ENCODE measurements around the gene CNIH1. TPM values are rescaled to one million over a fixed set of nuclear protein-coding genes. Genes with fewer than 3 reads are reported as not detected.

Gene CNIH1
- total RNA-seq (2022; extraction: Qiagen RNA extraction; ENCODE audit: low read depth), result 209 to 360 TPM (median 245 TPM) in 5 replicates

GRCh38 chr14:54440873-54441868 is at the start of gene CNIH1:
Gene CNIH1 (minus strand): TSS chr14:54441374. CDS start chr14:54441327, 47 bp downstream.

DNA sequence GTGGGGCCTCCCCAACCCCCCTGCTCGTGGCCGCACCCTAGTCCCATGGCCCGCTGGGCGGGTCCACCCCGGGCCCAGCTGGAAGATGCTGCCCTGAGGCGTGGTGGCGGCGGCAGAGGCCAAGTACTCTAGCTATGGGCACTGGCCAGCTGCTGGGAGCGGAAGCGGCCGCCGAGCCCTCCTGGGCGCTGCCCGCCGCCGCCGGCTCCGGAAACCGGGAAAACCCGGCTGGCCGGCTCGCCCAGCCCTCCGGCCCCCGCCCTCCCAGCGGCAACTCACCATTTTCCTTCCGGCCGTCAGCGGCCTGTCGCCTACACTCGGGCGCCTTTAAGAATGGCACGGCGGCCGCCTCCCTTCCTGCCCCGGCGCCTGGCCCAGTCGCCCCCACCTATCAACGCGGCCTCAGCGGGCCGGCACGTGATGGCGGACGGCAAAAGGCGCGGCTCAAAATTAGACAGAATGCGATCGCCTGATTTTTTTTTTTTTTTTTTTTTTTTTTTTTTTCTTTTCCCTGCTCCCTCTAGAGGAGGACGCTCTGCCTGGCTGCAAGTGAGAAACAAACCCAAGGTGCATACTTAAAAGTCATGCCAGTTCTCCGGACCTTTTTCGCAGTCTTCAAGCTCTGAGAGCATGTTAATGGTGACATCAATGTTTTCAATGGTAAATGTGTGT is 47.6 kb upstream of the CNIH1 start, which contains the start of gene GMFB:
Gene GMFB, minus strand, starts transcription at position 335 of the 672 bp plus-strand sequence. Its CDS starts 53 bp downstream, at position 282.

GRCh38 chr14:54396493-54397335 is 44.5 kb downstream of the CNIH1 start, which contains the start of gene CDKN3:
Gene CDKN3 (plus strand): TSS chr14:54397007. CDS start chr14:54397069, 62 bp downstream.

Other genes with a start within 250 kb of the CNIH1 start
- 68.2 to 96.1 TPM (median 76.8 TPM) in 5 replicates for gene CDKN3, start 44.4 kb downstream of the CNIH1 start, total RNA-seq (2022; extraction: Qiagen RNA extraction; ENCODE audit: low read depth)
- 34.8 to 87.3 TPM (median 41.8 TPM) in 5 replicates for gene GMFB, start 47.6 kb upstream of the CNIH1 start, total RNA-seq (2022; extraction: Qiagen RNA extraction; ENCODE audit: low read depth)
- 15.2 to 22.2 TPM (median 18.0 TPM) in 5 replicates for gene CGRRF1, start 68.5 kb upstream of the CNIH1 start, total RNA-seq (2022; extraction: Qiagen RNA extraction; ENCODE audit: low read depth)
- gene SAMD4A, start 125.8 kb upstream of the CNIH1 start, total RNA-seq (2022; extraction: Qiagen RNA extraction; ENCODE audit: low read depth), result 7.6 to 9.9 TPM (median 8.8 TPM) in 5 replicates